Body of pancreas (tissue), 4 donors: ENCODE data around the gene UBXN1. TPM values are rescaled to one million over a fixed set of nuclear protein-coding genes. Genes with fewer than 3 reads are reported as not detected.

Experiments
- ATAC-seq: fragments of 150-250 bp; one replicate; pipeline ENCODE4 v1.9.1; 2016
- DNase-seq, 4 donors: peaks; one replicate each; pipeline ENCODE4 v3.0.0-alpha.2; 2019
- H3K27ac ChIP-seq, 4 donors: fragments of 200-600 bp; sonication (generic); 1 replicate in 3 of 4; 2 replicates in 1 of 4; pipeline versions ENCODE4 v1.5.1 to v1.6.1; 2016 to 2019; ENCODE audit warnings: mild to moderate bottlenecking in 1 of 4, mixed read lengths in 1 of 4, moderate library complexity in 1 of 4
- H3K27me3 ChIP-seq, 2 donors: fragments of 200-600 bp; sonication (generic); one replicate each; pipeline ENCODE4 v1.6.0; 2016; ENCODE audit warnings: mild to moderate bottlenecking in 1 of 2
- H3K36me3 ChIP-seq, 2 donors: fragments of 200-600 bp; sonication (generic); replicated peaks in 1 of 2; 2 replicates each; pipeline ENCODE4 v1.5.1; 2016; ENCODE audit warnings: low read depth in 2 of 2; ENCODE audit not compliant: insufficient read depth in 1 of 2
- H3K4me1 ChIP-seq: fragments of 200-600 bp; sonication (generic); one replicate; pipeline ENCODE4 v1.6.0; 2016
- H3K4me3 ChIP-seq, 2 donors: fragments of 200-600 bp; sonication (generic); 1 replicate in 1 of 2; 2 replicates in 1 of 2; pipeline ENCODE4 v1.5.1; 2016 to 2019
- H3K9me3 ChIP-seq, 3 donors: fragments of 200-600 bp; sonication (generic); 1 replicate in 2 of 3; 2 replicates in 1 of 3; pipeline ENCODE4 v1.5.1; 2016
- POLR2A ChIP-seq, 3 donors: fragments of 450-650 bp; IDR thresholded peaks; one replicate each; pipeline ENCODE4 v1.6.1; 2016; ENCODE audit warnings: antibody characterized with exemption in 3 of 3, mild to moderate bottlenecking in 2 of 3
- WGBS, 2 donors: methylation state at CpG; one replicate each; pipeline ENCODE4 v1.1.5; 2017; 5-methylcytosine and 5-hydroxymethylcytosine counted together
- intact Hi-C: fragments of 100-400 bp; cut with DNase I; formaldehyde crosslinking; loops from one replicate; pipeline ENCODE4 v1.15.1; 2023
- total RNA-seq, 2 donors: library from RNA; depleted of rRNA; stranded (reverse); fragments of >200 nt; gene quantifications; one replicate each; pipeline ENCODE4 v1.1.0, GENCODE V29; 2016
- TF ChIP-seq, protein P1 (sequence below), 7 experiments: fragments of 450-650 bp in 4 of 7; fragments of 200-600 bp in 3 of 7; sonication (generic) in 3 of 7; IDR thresholded peaks; one replicate each; pipeline ENCODE4 v1.5.1; 2016 to 2019; ENCODE audit warnings: antibody characterized with exemption in 7 of 7

Gene UBXN1
- total RNA-seq, 2 donors from 2014 or later, result 129 to 204 TPM

DNA sequence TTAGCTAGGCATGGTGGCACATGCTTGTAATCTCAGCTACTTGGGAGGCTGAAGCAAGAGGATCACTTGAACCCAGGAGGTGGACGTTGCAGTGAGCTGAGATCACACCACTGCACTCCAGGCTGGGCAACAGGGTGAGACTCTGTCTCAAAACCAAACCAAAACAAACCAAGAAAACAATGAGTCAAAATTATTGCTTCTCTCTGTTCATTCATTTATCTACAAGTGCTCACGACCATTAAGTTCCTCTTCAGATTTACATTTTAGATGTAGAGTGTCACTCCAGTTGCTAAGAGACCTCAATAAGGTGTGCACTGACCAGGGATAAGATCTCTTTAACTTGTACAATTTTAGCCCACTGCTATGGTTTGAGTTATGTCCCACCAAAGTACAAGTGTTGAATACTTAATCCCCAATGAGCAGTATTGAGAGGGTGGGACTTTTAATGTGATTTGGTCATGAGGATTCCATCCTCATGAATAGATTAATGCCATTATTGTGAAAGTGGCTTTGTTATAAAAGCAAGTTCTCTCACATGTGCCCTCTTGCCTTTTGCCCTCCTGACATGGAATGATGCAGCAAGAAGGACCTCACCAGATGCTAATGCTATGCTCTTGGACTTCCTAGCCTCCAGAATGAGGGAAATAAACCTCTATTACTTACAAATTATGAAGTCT is 40.6 kb upstream of the UBXN1 start:
- Histone ChIP-seq H3K36me3 (peaks cover 18 to 60% of the 10 kb centered on the region in 2 donors), H3K27me3 (no peaks in the 10 kb centered on the region), H3K4me3 (no peak overlapping the region), H3K9me3 (no peaks in the 10 kb centered on the region), H3K27ac (peak overlapping the region in 1 of 4 donors; percentile 3), H3K4me1 (peaks cover 19% of the 10 kb centered on the region)
- no peak for TF ChIP-seq POLR2A (IDR thresholded peaks at IDR 0.05)
- TF ChIP-seq, protein P1, sequence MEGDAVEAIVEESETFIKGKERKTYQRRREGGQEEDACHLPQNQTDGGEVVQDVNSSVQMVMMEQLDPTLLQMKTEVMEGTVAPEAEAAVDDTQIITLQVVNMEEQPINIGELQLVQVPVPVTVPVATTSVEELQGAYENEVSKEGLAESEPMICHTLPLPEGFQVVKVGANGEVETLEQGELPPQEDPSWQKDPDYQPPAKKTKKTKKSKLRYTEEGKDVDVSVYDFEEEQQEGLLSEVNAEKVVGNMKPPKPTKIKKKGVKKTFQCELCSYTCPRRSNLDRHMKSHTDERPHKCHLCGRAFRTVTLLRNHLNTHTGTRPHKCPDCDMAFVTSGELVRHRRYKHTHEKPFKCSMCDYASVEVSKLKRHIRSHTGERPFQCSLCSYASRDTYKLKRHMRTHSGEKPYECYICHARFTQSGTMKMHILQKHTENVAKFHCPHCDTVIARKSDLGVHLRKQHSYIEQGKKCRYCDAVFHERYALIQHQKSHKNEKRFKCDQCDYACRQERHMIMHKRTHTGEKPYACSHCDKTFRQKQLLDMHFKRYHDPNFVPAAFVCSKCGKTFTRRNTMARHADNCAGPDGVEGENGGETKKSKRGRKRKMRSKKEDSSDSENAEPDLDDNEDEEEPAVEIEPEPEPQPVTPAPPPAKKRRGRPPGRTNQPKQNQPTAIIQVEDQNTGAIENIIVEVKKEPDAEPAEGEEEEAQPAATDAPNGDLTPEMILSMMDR (IDR thresholded peaks at IDR 0.05), result no peak
- 73 to 84% methylated on average over 2 of the region's 2 CpGs for WGBS, 2 donors
- DNase-seq (no peak), ATAC-seq (no peak)
- intact Hi-C loops, result no loop called here

DNA sequence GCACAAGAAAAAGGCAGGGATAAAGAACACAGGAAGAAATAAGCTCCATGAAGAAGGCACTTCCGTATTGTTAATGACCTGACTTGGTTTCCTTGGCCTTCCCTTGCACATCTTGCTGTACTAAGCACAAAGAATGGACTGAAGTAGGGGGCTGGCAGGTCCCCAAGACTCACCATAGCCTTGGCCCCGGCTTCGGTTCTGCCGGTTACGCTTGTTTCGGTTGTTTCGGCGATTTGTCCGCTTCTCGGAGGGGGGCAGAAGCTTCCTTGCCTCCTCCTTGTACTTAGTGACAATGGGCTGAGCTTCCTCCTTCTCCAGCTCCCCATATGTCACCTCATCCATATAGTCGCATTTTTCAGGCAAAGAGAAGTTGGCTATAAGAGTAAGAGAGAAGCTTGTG is 37.9 kb upstream of the UBXN1 start:
- Histone ChIP-seq H3K4me1 (peaks cover 39% of the 10 kb centered on the region), H3K4me3 (no peak overlapping the region), H3K9me3 (no peaks in the 10 kb centered on the region), H3K27me3 (no peaks in the 10 kb centered on the region), H3K36me3 (peaks cover 15 to 42% of the 10 kb centered on the region in 2 donors), H3K27ac (peak overlapping the region in 2 of 4 donors; percentile 27 to 30)
- DNase-seq (no peak), ATAC-seq (no peak)
- WGBS, 2 donors, result 61 to 63% methylated on average over 11 of the region's 11 CpGs
- intact Hi-C loops, result no loop called here
- TF ChIP-seq, protein P1 (IDR thresholded peaks at IDR 0.05), result no peak
- TF ChIP-seq POLR2A (IDR thresholded peaks at IDR 0.05), result no peak

DNA sequence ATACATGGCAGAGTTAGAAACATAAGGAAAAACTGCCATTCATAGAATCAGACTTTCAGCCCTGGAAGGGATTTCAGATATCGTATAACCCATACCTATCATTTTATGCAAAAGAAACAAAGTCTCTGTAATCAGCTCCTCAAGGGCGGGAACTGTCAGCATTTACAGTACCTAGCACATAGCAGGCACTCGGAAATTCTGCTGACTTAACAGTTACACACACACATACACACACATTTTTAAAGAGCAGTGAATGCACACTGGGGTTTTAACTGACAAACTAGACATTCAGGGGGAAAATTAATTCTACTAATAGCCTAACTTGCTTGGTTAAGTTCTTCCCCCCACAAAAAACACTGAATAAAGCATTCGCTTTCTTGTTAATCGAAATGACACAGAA is 37.3 kb upstream of the UBXN1 start:
- Histone ChIP-seq H3K36me3 (peaks cover 10 to 40% of the 10 kb centered on the region in 2 donors), H3K27ac (peak overlapping the region in 2 of 4 donors; percentile 27 to 30), H3K9me3 (no peaks in the 10 kb centered on the region), H3K4me1 (peaks cover 45% of the 10 kb centered on the region), H3K27me3 (no peaks in the 10 kb centered on the region), H3K4me3 (no peak overlapping the region)
- TF ChIP-seq POLR2A (IDR thresholded peaks at IDR 0.05), result no peak
- TF ChIP-seq, protein P1 (IDR thresholded peaks at IDR 0.05), result no peak
- DNase-seq (no peak), ATAC-seq (no peak)
- intact Hi-C loops, result no loop called here
- WGBS, 2 donors, result 63 to 66% methylated on average over 5 of the region's 5 CpGs

DNA sequence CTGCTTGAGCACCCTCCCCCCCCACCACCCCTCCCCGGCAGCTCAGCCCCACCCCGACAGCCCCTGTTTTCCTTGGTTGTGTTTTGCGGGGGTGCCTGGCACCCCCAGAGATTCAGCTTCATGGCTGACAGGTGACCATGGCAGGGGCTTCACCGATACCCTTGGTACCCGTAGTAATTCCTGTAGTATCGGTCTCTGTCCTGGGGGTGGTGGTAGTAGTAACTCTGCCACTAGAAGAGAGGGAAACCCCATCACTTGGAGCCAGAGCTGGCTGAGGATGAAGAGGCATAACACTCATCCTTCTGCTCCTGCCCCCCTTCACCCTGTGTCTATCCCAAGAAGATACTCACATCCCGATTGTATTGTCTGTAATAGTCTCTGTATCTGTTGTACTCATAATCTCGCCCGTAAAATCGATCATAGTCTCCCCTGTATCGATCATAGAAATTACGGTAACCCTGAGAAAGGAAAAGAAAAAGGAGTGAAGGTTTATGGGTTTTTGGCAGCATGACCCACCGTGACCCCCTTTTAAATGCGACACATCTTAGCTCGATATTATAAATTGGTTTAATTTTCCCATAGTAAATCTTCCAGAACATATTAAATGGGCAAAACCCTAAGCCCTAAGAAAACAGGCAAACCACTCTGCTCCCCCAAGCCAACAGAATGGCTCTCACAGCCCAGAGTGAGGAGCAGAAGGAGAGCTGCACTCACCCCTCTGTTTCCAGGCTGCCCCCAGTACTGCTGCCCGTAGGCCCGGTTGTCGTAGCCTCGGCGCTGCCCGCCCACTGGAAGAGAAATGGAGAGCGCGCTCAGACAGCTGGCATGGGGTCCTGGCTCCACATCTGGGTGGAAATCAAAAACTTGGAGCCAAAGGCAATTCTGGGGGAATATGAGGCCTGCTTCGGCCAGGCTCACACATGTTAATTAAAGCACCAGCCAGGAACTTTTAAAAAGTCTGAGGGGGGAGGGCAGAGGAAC is 36.6 kb upstream of the UBXN1 start:
- intact Hi-C loops, result no loop called here
- Histone ChIP-seq H3K4me1 (peaks cover 52% of the 10 kb centered on the region), H3K4me3 (no peak overlapping the region), H3K27ac (peak overlapping the region in 3 of 4 donors; percentile 8 to 84 (median 27)), H3K9me3 (no peaks in the 10 kb centered on the region), H3K36me3 (peaks cover 5 to 35% of the 10 kb centered on the region in 2 donors), H3K27me3 (no peaks in the 10 kb centered on the region)
- TF ChIP-seq, protein P1 (IDR thresholded peaks at IDR 0.05), result no peak
- no peak for TF ChIP-seq POLR2A (IDR thresholded peaks at IDR 0.05)
- ATAC-seq (no peak), DNase-seq (no peak)
- 85 to 87% methylated on average over 15 to 24 of the region's 24 CpGs for WGBS, 2 donors
